Measurements from ENCODE around the gene CEP43. TPM values are rescaled to one million over a fixed set of nuclear protein-coding genes. Genes with fewer than 3 reads are reported as not detected.

Gene CEP43
- polyA plus RNA-seq, 1 donor from 2014 or later = 78.2 TPM

GRCh38 chr6:167015302-167015701, 16.1 kb downstream of the CEP43 start:
- Histone ChIP-seq H3K4me2 (ENCODE audit: low read length) (no peak overlapping the region), H3K9me2 (ENCODE audit: insufficient read depth, low read length) (no peaks in the 10 kb centered on the region), H3K9ac (ENCODE audit: low read length) (no peak overlapping the region), H2AFZ (ENCODE audit: low read depth, low read length) (no peak overlapping the region), H3K4me3 (ENCODE audit: low read length) (no peak overlapping the region), H3K36me3 (ENCODE audit: insufficient read depth, low read length) (peaks cover 10% of the 10 kb centered on the region), H3K79me2 (replicated peaks; ENCODE audit: insufficient read depth, low read length) (no peaks in the 10 kb centered on the region), H3K27ac (ENCODE audit: low read length) (no peak overlapping the region), H3F3A (ENCODE audit: insufficient read depth, low read length, poor library complexity, severe bottlenecking) (no peaks in the 10 kb centered on the region), H3K9me3 (ENCODE audit: low read length) (no peaks in the 10 kb centered on the region), H4K20me1 (ENCODE audit: insufficient read depth) (no peaks in the 10 kb centered on the region), H3K27me3 (ENCODE audit: insufficient read depth, low read depth, low read length) (no peaks in the 10 kb centered on the region)
- no peak for TF ChIP-seq POLR2AphosphoS5 (IDR thresholded peaks at IDR 0.05)
- TF ChIP-seq EZH2 (IDR thresholded peaks at IDR 0.05; ENCODE audit: borderline replicate concordance, insufficient read depth, low read length, poor library complexity, severe bottlenecking) = no peak
- no peak for TF ChIP-seq TAF1 (IDR thresholded peaks at IDR 0.05; ENCODE audit: low read depth)
- TF ChIP-seq CTCF (IDR thresholded peaks at IDR 0.05; ENCODE audit: poor library complexity, severe bottlenecking) = no peak
- no peak for TF ChIP-seq MXI1 (conservative IDR thresholded peaks at IDR 0.05; ENCODE audit: poor library complexity, severe bottlenecking)
- TF ChIP-seq REST (IDR thresholded peaks at IDR 0.05; ENCODE audit: borderline replicate concordance) = no peak
- TF ChIP-seq SMC3 (conservative IDR thresholded peaks at IDR 0.05; ENCODE audit: poor library complexity) = no peak
- TF ChIP-seq EP300 (conservative IDR thresholded peaks at IDR 0.05; ENCODE audit: poor library complexity, severe bottlenecking) = no peak
- TF ChIP-seq RAD21 (conservative IDR thresholded peaks at IDR 0.05) = no peak

- no peak overlapping the region for H3K4me3 ChIP-seq (ENCODE audit: low read length)
- peaks cover 6% of the 10 kb centered on the region for H3K36me3 ChIP-seq (ENCODE audit: insufficient read depth, low read length)
- no peak overlapping the region for H3K4me2 ChIP-seq (ENCODE audit: low read length)
- TF ChIP-seq TAF1 (IDR thresholded peaks at IDR 0.05; ENCODE audit: low read depth) = no peak
- no peak for TF ChIP-seq EP300 (conservative IDR thresholded peaks at IDR 0.05; ENCODE audit: poor library complexity, severe bottlenecking)
- TF ChIP-seq MXI1 (conservative IDR thresholded peaks at IDR 0.05; ENCODE audit: poor library complexity, severe bottlenecking) = no peak
- no peak for TF ChIP-seq RAD21 (conservative IDR thresholded peaks at IDR 0.05)
- no peak for TF ChIP-seq REST (IDR thresholded peaks at IDR 0.05; ENCODE audit: borderline replicate concordance)
- TF ChIP-seq POLR2AphosphoS5 (IDR thresholded peaks at IDR 0.05) = no peak
- TF ChIP-seq SMC3 (conservative IDR thresholded peaks at IDR 0.05; ENCODE audit: poor library complexity) = no peak
- no peak for TF ChIP-seq EZH2 (IDR thresholded peaks at IDR 0.05; ENCODE audit: borderline replicate concordance, insufficient read depth, low read length, poor library complexity, severe bottlenecking)
- TF ChIP-seq CTCF (IDR thresholded peaks at IDR 0.05; ENCODE audit: poor library complexity, severe bottlenecking) = no peak
- H3K27me3 ChIP-seq (ENCODE audit: insufficient read depth, low read depth, low read length) = no peaks in the 10 kb centered on the region
- no peaks in the 10 kb centered on the region for H3K9me3 ChIP-seq (ENCODE audit: low read length)
- H3K27ac ChIP-seq (ENCODE audit: low read length) = no peak overlapping the region
- no peak overlapping the region for H3K9ac ChIP-seq (ENCODE audit: low read length)
- no peaks in the 10 kb centered on the region for H3F3A ChIP-seq (ENCODE audit: insufficient read depth, low read length, poor library complexity, severe bottlenecking)
- H3K9me2 ChIP-seq (ENCODE audit: insufficient read depth, low read length) = no peaks in the 10 kb centered on the region
- H2AFZ ChIP-seq (ENCODE audit: low read depth, low read length) = no peak overlapping the region
- H3K79me2 ChIP-seq (replicated peaks; ENCODE audit: insufficient read depth, low read length) = no peaks in the 10 kb centered on the region
- H4K20me1 ChIP-seq (ENCODE audit: insufficient read depth) = no peaks in the 10 kb centered on the region
These were observed 21.0 kb downstream of the CEP43 start for GRCh38 chr6:167020206-167020605.

Measured in neural cell (in vitro differentiated cells).